GM19351 (cell line): ENCODE results near the gene BMERB1.
"Not testable (repeated sequence)": the region's sequence is repeated elsewhere in the genome, so short reads cannot be mapped to it uniquely, and the experiment has no call there.

ENCODE experiments used
- ATAC-seq: cut with Tn5 transposase; IDR thresholded peaks from one replicate; pipeline ENCODE4 v1.9.1; 2021; ENCODE audit warnings: mild to moderate bottlenecking, moderate library complexity; ENCODE audit not compliant: unreplicated experiment

BMERB1 gene

GRCh38 chr16:15519790-15520189 is 85.4 kb downstream of the BMERB1 start:
- no peak for ATAC-seq

- no peak for ATAC-seq
Observed at GRCh38 chr16:15521390-15521757, 87.0 kb downstream of the BMERB1 start.

DNA sequence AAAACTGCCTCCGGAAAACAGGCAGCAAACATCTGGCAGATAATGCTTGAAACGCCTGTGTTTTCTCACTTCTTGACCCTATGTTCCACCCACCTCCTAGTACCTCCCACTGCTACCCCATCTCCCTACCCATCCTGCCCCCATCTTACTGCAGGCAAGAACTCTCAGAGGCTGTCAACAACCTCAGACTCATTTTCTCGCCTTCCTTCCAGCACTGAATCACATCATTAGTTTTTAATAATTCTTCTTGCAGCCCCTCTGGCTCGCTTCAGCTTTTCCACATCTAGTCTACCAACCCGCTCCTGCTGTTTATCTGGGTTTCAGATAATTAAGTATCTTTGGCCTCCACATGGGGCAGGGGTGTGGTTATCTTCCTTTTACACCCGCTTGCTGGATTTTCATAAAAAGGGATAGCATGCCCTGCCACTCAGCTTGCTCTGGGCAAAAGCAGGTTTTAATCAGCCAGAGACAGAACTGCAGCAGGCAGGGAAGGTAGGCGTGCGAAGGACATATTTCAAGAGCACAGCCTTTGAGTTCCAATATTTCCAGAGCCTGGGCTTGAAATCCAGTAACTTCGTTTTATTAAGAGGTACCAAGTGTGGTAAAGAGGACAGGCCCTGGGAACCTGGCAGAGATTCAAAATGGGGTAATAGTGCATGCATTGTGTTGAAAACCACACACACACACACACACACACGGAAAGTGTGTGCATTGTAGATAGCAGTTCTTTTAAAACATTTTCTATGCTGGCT is 87.5 kb downstream of the BMERB1 start:
- ATAC-seq: no peak

DNA sequence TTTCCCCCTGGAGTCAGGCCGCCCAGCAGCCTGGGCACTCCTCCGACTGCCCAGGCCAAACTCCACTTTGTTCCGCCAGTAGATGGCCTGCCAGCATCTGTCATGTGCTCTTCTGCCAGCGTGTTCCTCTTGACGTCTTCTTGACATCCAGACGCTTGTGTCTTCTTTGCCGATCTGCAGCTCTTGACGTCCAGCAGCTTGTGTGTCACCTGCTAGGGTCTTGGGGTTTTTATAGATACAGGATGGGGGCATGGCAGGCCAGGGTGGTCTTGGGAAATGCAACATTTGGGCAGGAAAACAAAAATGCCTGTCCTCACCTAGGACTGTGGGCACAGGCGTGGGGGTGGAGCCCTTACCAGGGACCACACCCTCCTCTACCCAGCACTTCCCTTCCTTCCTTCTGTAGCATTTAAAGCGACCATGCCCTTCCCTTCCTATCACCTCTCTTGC is 88.7 kb downstream of the BMERB1 start:
- ATAC-seq: no peak

DNA sequence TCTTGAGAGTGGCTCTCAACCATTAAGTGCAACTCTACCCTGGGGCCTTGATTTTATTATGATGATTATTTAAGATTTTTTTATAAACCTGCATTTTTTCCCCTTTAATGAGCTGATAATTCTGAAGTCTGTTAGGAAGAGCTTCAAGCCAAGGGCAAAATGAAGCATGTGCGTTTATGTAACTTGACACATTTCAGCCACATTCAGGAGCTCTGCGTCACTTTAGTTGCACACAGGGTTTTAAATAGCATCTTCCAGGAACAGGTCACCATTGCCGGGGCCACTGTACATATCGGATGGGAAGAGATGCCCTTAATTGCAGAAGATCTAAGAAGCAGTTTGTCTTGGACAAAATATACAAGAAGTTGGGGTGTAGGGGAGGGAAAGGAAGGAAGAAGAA is 89.6 kb downstream of the BMERB1 start:
- ATAC-seq: no peak

GRCh38 chr16:15524966-15525365 is 90.6 kb downstream of the BMERB1 start:
- ATAC-seq: no peak

- no peak for ATAC-seq
Observed at GRCh38 chr16:15526097-15526496, 91.7 kb downstream of the BMERB1 start.

DNA sequence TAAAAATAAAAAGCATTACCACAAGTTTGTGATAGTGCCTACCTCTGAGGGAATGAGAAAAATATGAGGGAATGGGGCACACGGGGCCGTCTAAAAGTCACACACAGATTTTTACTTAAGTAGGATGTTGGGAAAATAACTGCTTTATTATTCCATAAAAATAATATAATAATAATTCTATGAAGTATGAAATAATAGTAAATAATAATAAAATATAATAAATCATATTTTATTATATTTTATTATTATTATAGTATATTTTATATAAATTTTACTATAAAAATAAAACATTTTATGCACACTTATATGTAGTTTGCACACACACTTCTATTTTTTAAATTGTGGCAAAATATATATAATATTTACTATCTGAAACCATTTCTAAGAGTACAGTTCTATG is 92.3 kb downstream of the BMERB1 start:
- ATAC-seq: no peak

GRCh38 chr16:15529673-15530072 is 95.3 kb downstream of the BMERB1 start:
- ATAC-seq: no peak

DNA sequence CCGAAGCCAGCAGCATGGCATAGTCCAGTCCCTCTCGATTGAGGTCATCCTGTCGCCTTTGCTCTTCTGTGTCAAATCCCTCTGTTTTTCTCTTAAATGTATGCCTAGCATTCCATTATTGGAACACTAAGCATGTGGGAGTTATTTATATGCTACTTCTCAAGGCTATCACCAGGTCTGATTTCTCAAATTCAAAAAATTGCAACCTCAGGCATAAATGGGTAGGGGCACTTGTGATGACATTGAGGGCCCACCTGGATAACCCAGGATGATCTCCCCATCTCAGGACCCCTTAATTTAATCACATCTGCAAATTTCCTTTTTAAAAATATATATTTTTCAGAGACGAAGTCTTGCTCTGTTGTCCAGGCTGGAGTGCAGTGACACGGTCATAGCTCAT is 95.7 kb downstream of the BMERB1 start:
- ATAC-seq: no peak

- ATAC-seq: no peak
Observed at GRCh38 chr16:15532825-15533224, 98.4 kb downstream of the BMERB1 start.

DNA sequence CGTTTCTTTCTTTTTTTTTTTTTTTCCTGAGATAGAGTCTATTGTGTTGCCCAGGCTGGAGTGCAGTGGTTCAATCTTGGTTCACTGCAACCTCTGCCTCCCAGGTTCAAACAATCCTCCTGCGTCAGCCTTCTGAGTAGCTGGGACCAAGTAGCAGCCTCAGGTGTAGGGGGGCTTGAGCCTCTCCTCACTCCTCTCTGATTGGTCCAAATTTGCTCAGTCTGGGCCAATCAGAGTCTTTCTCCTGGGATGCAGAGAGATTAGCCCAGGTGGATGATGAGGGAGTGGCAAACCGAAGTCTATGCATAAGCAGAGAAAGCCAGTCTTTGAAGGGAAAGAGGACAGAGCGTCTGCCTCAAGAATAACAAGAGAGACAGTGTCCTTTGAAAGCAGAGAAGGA is 99.0 kb downstream of the BMERB1 start:
- no peak for ATAC-seq

- no peak for ATAC-seq
Observed at GRCh38 chr16:15535772-15536171, 101.4 kb downstream of the BMERB1 start.

DNA sequence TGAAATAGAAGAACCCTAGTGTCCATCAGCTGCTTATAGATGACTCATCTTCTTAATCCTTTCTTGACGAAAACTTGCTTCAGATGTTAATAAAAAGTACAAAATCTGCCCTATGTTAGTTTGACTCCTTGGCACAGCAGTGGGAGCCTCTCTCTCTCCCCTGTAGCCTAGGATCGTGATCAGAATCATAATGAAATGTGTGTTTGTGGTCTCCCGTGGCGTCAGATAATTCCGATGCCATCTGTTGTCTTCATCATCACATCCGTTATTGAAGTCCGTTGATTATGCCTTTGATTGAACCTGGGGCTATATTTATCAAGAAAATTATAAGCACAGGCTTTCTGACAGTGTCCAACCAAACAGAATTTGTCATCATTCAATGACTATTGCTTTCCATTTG is 102.5 kb downstream of the BMERB1 start:
- ATAC-seq: no peak

GRCh38 chr16:15538507-15538906 is 104.1 kb downstream of the BMERB1 start:
- no peak for ATAC-seq

GRCh38 chr16:15539197-15539596 is 104.8 kb downstream of the BMERB1 start:
- ATAC-seq: no peak

DNA sequence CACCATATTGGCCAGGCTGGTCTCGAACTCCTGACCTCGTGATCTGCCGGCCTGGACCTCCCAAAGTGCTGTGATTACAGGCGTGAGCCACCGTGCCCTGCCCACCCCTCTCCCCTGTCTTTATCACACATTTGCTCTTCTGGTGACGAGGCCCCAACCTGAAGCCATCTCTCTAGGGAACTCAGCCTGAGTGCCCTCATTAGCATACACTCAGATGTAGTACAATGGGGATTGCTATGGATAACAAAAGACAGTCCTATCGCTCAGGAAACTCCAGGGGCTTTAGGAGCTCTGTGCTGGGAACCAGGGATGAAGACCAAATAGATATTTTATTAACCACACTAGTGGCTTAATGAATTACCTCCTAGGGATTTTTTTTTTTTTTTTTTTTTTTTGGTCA is 107.9 kb downstream of the BMERB1 start:
- ATAC-seq: no peak

DNA sequence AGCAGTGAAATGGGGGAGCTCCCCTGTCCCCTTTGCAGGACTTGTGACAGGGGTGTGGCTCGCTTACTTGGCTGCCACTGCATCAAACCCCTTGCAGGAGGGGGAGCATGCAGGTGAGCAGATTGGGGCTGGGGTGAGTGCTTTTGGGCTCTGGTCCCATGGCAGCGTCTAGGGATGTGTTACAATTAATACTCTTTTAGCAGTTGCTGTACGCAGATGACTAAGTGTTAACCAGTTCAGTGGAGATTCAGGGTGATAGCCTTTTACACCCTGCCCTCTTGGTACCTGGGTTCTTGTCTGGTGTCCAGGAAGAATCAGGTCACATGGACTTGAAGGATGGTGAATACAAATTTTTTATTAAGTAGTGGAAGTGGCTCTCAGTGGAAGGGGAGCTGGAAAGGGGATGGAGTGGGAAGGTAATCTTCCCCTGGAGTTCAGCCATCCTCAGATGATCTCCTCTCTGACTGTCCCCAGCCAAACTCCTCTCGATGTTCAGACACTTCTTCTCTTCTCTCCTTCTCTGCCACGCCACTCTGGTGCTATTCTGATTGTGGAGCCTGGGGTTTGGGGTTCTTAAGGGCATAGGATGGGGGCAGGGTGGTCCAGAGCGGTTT is 108.5 kb downstream of the BMERB1 start:
- no peak for ATAC-seq

GRCh38 chr16:15544405-15544804 is 110.0 kb downstream of the BMERB1 start:
- no peak for ATAC-seq

- ATAC-seq: no peak
Observed at GRCh38 chr16:15545544-15545943, 111.2 kb downstream of the BMERB1 start.

DNA sequence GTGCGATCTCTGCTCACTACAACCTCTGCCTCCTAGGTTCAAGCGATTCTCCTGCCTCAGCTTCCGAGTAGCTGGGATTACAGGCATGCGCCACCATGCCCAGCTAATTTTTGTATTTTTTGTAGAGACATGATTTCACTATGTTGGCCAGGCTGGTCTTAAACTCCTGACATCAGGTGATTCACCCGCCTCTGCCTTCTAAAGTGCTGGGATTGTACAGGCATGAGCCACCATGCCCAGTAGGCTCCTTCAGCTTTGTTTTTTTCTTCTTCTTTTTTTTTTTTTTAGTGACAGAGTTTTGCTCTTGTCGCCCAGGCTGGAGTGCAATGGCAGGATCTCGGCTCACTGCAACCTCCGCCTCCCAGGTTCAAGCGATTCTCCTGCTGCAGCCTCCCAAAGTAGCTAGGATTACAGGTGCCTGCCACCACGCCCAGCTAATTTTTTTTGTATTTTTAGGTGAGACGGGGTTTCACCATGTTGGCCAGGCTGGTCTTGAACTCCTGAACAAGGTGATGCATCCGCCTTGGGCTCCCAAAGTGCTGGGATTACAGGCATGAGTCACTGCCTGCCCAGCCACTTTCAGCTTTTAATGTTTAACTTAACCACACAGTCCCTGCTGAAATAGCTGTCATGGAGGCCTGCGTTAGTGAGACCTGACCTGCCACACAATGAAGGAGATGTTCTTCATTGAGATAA is 112.8 kb downstream of the BMERB1 start:
- ATAC-seq: not testable (repeated sequence)

GRCh38 chr16:15547768-15548096 is 113.3 kb downstream of the BMERB1 start:
- ATAC-seq: no peak
